H1 (cell line): ENCODE results near the gene STEAP2. TPM values are rescaled to one million over a fixed set of nuclear protein-coding genes. Genes with fewer than 3 reads are reported as not detected.

Experiments
- CTCF ChIA-PET: fragments of 300-600 bp; sonication (Branson Sonifier 250); formaldehyde crosslinking; loops from one replicate; lab custom pipeline; 2021; ENCODE audit not compliant: partially characterized antibody; lab: Charles Lee
- POLR2A ChIA-PET: fragments of 300-600 bp; sonication (Branson Sonifier 250); formaldehyde crosslinking; loops from one replicate; lab custom pipeline; 2021; ENCODE audit warnings: inconsistent platforms; ENCODE audit not compliant: partially characterized antibody; lab: Charles Lee
- DNase-seq, 2 experiments: peaks; one replicate each; pipeline versions ENCODE4 v3.0.0 to v3.0.0-alpha.2; 2010 to 2022; ENCODE audit warnings: low spot score in 2 of 2, low read depth in 1 of 2, mixed read lengths in 1 of 2
- FAIRE-seq: peaks from 2 replicates; lab custom pipeline; 2011; peaks lifted over from hg19 to GRCh38; lab: Jason Lieb, UNC
- H2AFZ ChIP-seq: 2 replicates; pipeline ENCODE4 v1.8.1; 2012; ENCODE audit warnings: low read length, inconsistent platforms
- H2AK5ac ChIP-seq: 2 replicates; pipeline ENCODE4 v1.6.1; 2013; ENCODE audit warnings: low read depth, low read length
- H2BK120ac ChIP-seq: replicated peaks from 2 replicates; pipeline ENCODE3; 2013; ENCODE audit warnings: low read depth, low read length, inconsistent platforms
- H2BK12ac ChIP-seq: 2 replicates; pipeline ENCODE4 v1.6.1; 2013; ENCODE audit warnings: low read depth, low read length
- H2BK15ac ChIP-seq: 2 replicates; pipeline ENCODE4 v1.6.1; 2013; ENCODE audit warnings: low read length
- H2BK20ac ChIP-seq: 2 replicates; pipeline ENCODE4 v1.6.1; 2013; ENCODE audit warnings: low read length
- H2BK5ac ChIP-seq: 2 replicates; pipeline ENCODE4 v1.6.1; 2013; ENCODE audit warnings: low read depth, low read length
- H3K14ac ChIP-seq: 2 replicates; pipeline ENCODE4 v1.6.1; 2013; ENCODE audit warnings: inconsistent platforms; ENCODE audit not compliant: insufficient read length
- H3K18ac ChIP-seq: 2 replicates; pipeline ENCODE4 v1.6.1; 2013; ENCODE audit warnings: low read length; ENCODE audit errors: extremely low read depth
- H3K23ac ChIP-seq: 2 replicates; pipeline ENCODE4 v1.6.1; 2013; ENCODE audit warnings: inconsistent platforms; ENCODE audit not compliant: insufficient read length
- H3K23me2 ChIP-seq: 2 replicates; pipeline ENCODE4 v1.6.1; 2013; ENCODE audit warnings: low read depth, low read length
- H3K27ac ChIP-seq: 2 replicates; pipeline ENCODE4 v1.6.1; 2011; ENCODE audit warnings: low read depth, low read length, inconsistent platforms
- H3K27me3 ChIP-seq, 4 experiments: replicated peaks in 1 of 4; 1 replicate in 1 of 4; 2 replicates in 3 of 4; pipeline versions ENCODE4 v1.6.1 to v1.8.1; 2011 to 2013; ENCODE audit warnings: low read length in 3 of 4, mild to moderate bottlenecking in 3 of 4, inconsistent platforms in 2 of 4, mixed read lengths in 2 of 4, moderate library complexity in 1 of 4; ENCODE audit not compliant: control insufficient read depth in 3 of 4, insufficient read depth in 3 of 4; ENCODE audit errors: extremely low read depth in 1 of 4
- H3K36me3 ChIP-seq, 4 experiments: 2 replicates each; pipeline versions ENCODE4 v1.6.1 to v1.8.1; 2011 to 2013; ENCODE audit warnings: mild to moderate bottlenecking in 4 of 4, low read length in 3 of 4, moderate library complexity in 2 of 4, control low read depth in 1 of 4, inconsistent platforms in 1 of 4; ENCODE audit not compliant: insufficient read depth in 4 of 4, control insufficient read depth in 2 of 4
- H3K4ac ChIP-seq: replicated peaks from 2 replicates; pipeline ENCODE3; 2013; ENCODE audit warnings: low read length, low read depth, mixed read lengths, inconsistent platforms; ENCODE audit not compliant: insufficient read length
- H3K4me1 ChIP-seq, 4 experiments: replicated peaks in 1 of 4; 1 replicate in 1 of 4; 2 replicates in 3 of 4; pipeline versions ENCODE4 v1.6.1 to v1.8.1; 2011 to 2013; ENCODE audit warnings: low read length in 3 of 4, inconsistent platforms in 2 of 4, mixed read lengths in 1 of 4; ENCODE audit not compliant: insufficient read depth in 4 of 4, control insufficient read depth in 3 of 4
- H3K4me2 ChIP-seq, 2 experiments: 2 replicates each; pipeline versions ENCODE4 v1.6.1 to v1.8.1; 2011 to 2013; ENCODE audit warnings: low read depth in 2 of 2, low read length in 2 of 2, control low read depth in 1 of 2, inconsistent platforms in 1 of 2, mild to moderate bottlenecking in 1 of 2; ENCODE audit not compliant: insufficient read depth in 1 of 2
- H3K4me3 ChIP-seq, 4 experiments: fragments of 200-600, 300-600 bp in 1 of 4; sonication (generic), shearing (Covaris generic), sonication (Bioruptor Twin) in 1 of 4; 2 replicates each; pipeline versions ENCODE4 v1.5.1 to v1.8.1; 2011 to 2016; ENCODE audit warnings: low read length in 4 of 4, low read depth in 3 of 4, control low read depth in 2 of 4, inconsistent platforms in 2 of 4, mild to moderate bottlenecking in 2 of 4, mixed read lengths in 1 of 4, moderate library complexity in 1 of 4; ENCODE audit not compliant: insufficient read depth in 2 of 4; ENCODE audit errors: extremely low read depth in 1 of 4
- H3K56ac ChIP-seq: replicated peaks from 2 replicates; pipeline ENCODE3; 2013; ENCODE audit warnings: low read depth, mild to moderate bottlenecking, mixed read lengths, low read length, inconsistent platforms; ENCODE audit not compliant: insufficient read length
- H3K79me1 ChIP-seq: 2 replicates; pipeline ENCODE4 v1.6.1; 2013; ENCODE audit warnings: low read depth, low read length, control low read depth
- H3K79me2 ChIP-seq, 2 experiments: 2 replicates each; pipeline versions ENCODE4 v1.6.1 to v1.8.1; 2012 to 2013; ENCODE audit warnings: low read length in 2 of 2, mild to moderate bottlenecking in 2 of 2, inconsistent platforms in 1 of 2; ENCODE audit not compliant: insufficient read depth in 2 of 2, control insufficient read depth in 1 of 2
- H3K9ac ChIP-seq, 4 experiments: replicated peaks in 1 of 4; 1 replicate in 1 of 4; 2 replicates in 3 of 4; pipeline versions ENCODE4 v1.6.1 to v1.8.1; 2011 to 2013; ENCODE audit warnings: low read depth in 3 of 4, low read length in 3 of 4, control low read depth in 2 of 4, mild to moderate bottlenecking in 2 of 4, moderate library complexity in 2 of 4, inconsistent platforms in 1 of 4; ENCODE audit errors: extremely low read depth in 1 of 4
- H3K9me3 ChIP-seq, 2 experiments: 2 replicates each; pipeline versions ENCODE4 v1.6.1 to v1.8.1; 2012 to 2013; ENCODE audit warnings: mild to moderate bottlenecking in 2 of 2, moderate library complexity in 2 of 2, control low read depth in 1 of 2, inconsistent platforms in 1 of 2, low read depth in 1 of 2, low read length in 1 of 2, mixed read lengths in 1 of 2; ENCODE audit not compliant: insufficient read depth in 2 of 2
- H4K20me1 ChIP-seq, 2 experiments: replicated peaks in 1 of 2; 2 replicates each; pipeline versions ENCODE3 to v1.8.1; 2011 to 2013; ENCODE audit warnings: inconsistent platforms in 2 of 2, low read length in 2 of 2, mild to moderate bottlenecking in 1 of 2; ENCODE audit not compliant: insufficient read depth in 2 of 2, control insufficient read depth in 1 of 2
- H4K5ac ChIP-seq: 2 replicates; pipeline ENCODE4 v1.6.1; 2013; ENCODE audit warnings: low read length, low read depth, mixed read lengths, inconsistent platforms; ENCODE audit not compliant: insufficient read length
- H4K8ac ChIP-seq: 2 replicates; pipeline ENCODE4 v1.8.0; 2013; ENCODE audit warnings: mild to moderate bottlenecking, moderate library complexity, low read length, inconsistent platforms; ENCODE audit not compliant: insufficient read depth; ENCODE audit errors: extremely low read depth
- H4K91ac ChIP-seq: replicated peaks from 2 replicates; pipeline ENCODE3; 2013; ENCODE audit warnings: low read length, mixed read lengths, inconsistent platforms; ENCODE audit not compliant: insufficient read length
- EZH2 ChIP-seq: fragments of 200-600 bp; sonication (generic); IDR thresholded peaks from 2 replicates; pipeline ENCODE4 v1.7.1; 2012; ENCODE audit warnings: low read depth, mild to moderate bottlenecking, moderate library complexity, low read length, inconsistent platforms; ENCODE audit not compliant: severe bottlenecking
- GTF2F1 ChIP-seq: IDR thresholded peaks from 2 replicates; pipeline ENCODE4 v1.6.1; 2012; ENCODE audit warnings: low read depth, low read length, improper control_type of control experiment, borderline replicate concordance
- HDAC2 ChIP-seq, 2 experiments: fragments of 300-600 bp in 1 of 2; sonication (generic) in 1 of 2; IDR thresholded peaks; 2 replicates each; pipeline ENCODE4 v1.6.1; 2011 to 2012; ENCODE audit warnings: low read depth in 2 of 2, low read length in 2 of 2, mild to moderate bottlenecking in 2 of 2, moderate library complexity in 2 of 2, borderline replicate concordance in 1 of 2, inconsistent platforms in 1 of 2
- polyA plus RNA-seq, 7 experiments: library from polyadenylated mRNA; depleted of rRNA in 3 of 7; stranded (reverse) in 5 of 7; unstranded in 2 of 7; fragments of >200 nt in 5 of 7; fragments of 200-250 nt in 2 of 7; gene quantifications; 1 replicate in 5 of 7; 2 replicates in 1 of 7; 4 replicates in 1 of 7; pipeline versions ENCODE4 v1.2.1 to v1.2.3, GENCODE V29; 2011 to 2013; ENCODE audit warnings: missing spikeins in 2 of 7, mixed read lengths in 2 of 7
- total RNA-seq: library from RNA; stranded (reverse); fragmentation: NEBNext Ultra II Directional; extraction: Animal tissue kit (Norgen Biotek cat#: 25700); gene quantifications from 2 replicates; pipeline ENCODE4 v1.2.1, GENCODE V29; 2021

Gene STEAP2
- total and polyA plus RNA-seq, 2 of the 8 experiments (the other 6 are each of a cell fraction or from before 2014, with no cell fraction given) = 13.4 to 18.4 TPM

GRCh38 chr7:90256778-90257177 lies 45.2 kb downstream of the STEAP2 start (continued):
- no peak for TF ChIP-seq EZH2

- ChIA-PET CTCF (interaction anchor here (1.0 to 2.3 kb wide), 7 partner anchors 9 to 167 kb away, joined by 4 to 11 read pairs (median 6); partner anchors contain the start of gene STEAP1), POLR2A (no interaction called here)
- H3K18ac ChIP-seq = no peak overlapping the region
- H4K20me1 ChIP-seq = no peaks in the 10 kb centered on the region
- H3K79me1 ChIP-seq = no peaks in the 10 kb centered on the region
- H3K9ac ChIP-seq = no peak overlapping the region
- H3K9me3 ChIP-seq = no peaks in the 10 kb centered on the region
- no peak overlapping the region for H3K4me2 ChIP-seq
- H4K91ac ChIP-seq = no peak overlapping the region
- FAIRE-seq (no peak), DNase-seq (no peak)
- no peak overlapping the region for H4K8ac ChIP-seq
- no peak overlapping the region for H2BK12ac ChIP-seq
- H3K4me3 ChIP-seq = no peak overlapping the region
- H2AK5ac ChIP-seq = no peak overlapping the region
- no peaks in the 10 kb centered on the region for H3K27me3 ChIP-seq
- H3K27ac ChIP-seq = no peak overlapping the region
- H4K5ac ChIP-seq = no peak overlapping the region
- TF ChIP-seq HDAC2 (IDR thresholded peaks at IDR 0.05; ENCODE audit: borderline replicate concordance in 1 of 2, low read depth in 2 of 2, low read length in 2 of 2) (no peak), GTF2F1 (no peak)
- no peaks in the 10 kb centered on the region for H3K4me1 ChIP-seq
- no peaks in the 10 kb centered on the region for H3K79me2 ChIP-seq
- no peak overlapping the region for H3K23ac ChIP-seq
- no peak overlapping the region for H2BK20ac ChIP-seq
- H3K4ac ChIP-seq = no peak overlapping the region
- H3K56ac ChIP-seq = no peak overlapping the region
- no peak overlapping the region for H3K14ac ChIP-seq
- H2AFZ ChIP-seq = no peak overlapping the region
- H3K36me3 ChIP-seq = no peaks in the 10 kb centered on the region
- H2BK15ac ChIP-seq = no peak overlapping the region
- no peaks in the 10 kb centered on the region for H3K23me2 ChIP-seq
- no peak overlapping the region for H2BK120ac ChIP-seq
- H2BK5ac ChIP-seq = no peak overlapping the region
These were observed 49.9 kb downstream of the STEAP2 start for GRCh38 chr7:90261441-90261840.
